ENCODE data around the gene ACCS. TPM values are rescaled to one million over a fixed set of nuclear protein-coding genes. Genes with fewer than 3 reads are reported as not detected.

The ACCS gene
- polyA plus RNA-seq, 2 of the 4 experiments (the other 2 are of a cell fraction): 21.7 to 24.9 TPM

- ChIA-PET CTCF (interaction anchor here (1.1 to 2.7 kb wide), 3 partner anchors 9 to 438 kb away, joined by 3 to 23 read pairs (median 7); no protein-coding TSS in a partner anchor), POLR2A (no interaction called here)
- FAIRE-seq (no peak), ATAC-seq (no peak), DNase-seq (ENCODE audit: low read depth in 1 of 2, low spot score in 1 of 2) (no peak)
- Histone ChIP-seq H3K4me1 (peaks cover 8% of the 10 kb centered on the region), H3K27ac (no peak overlapping the region), H3K4me2 (no peak overlapping the region), H3K4me3 (no peak overlapping the region), H3K9me3 (no peaks in the 10 kb centered on the region)
- 96% methylated on average over 2 of the region's 2 CpGs for WGBS (ENCODE audit: missing lambda C conversion rate)
- TF ChIP-seq SREBF2 (IDR thresholded peaks at IDR 0.05) (no peak), POLR2A (IDR thresholded peaks at IDR 0.05; ENCODE audit: low read length) (no peak), RARB (CRISPR knock-in tag; IDR thresholded peaks at IDR 0.05) (no peak), HDAC2 (IDR thresholded peaks at IDR 0.05) (no peak), RFX5 (IDR thresholded peaks at IDR 0.05) (no peak), RNF2 (IDR thresholded peaks at IDR 0.05; ENCODE audit: borderline replicate concordance, low read depth) (no peak), RCOR1 (IDR thresholded peaks at IDR 0.05; ENCODE audit: low read depth, low read length) (no peak), JUN (IDR thresholded peaks at IDR 0.05) (no peak), NR3C1 (IDR thresholded peaks at IDR 0.05) (no peak), MAFK (IDR thresholded peaks at IDR 0.05; ENCODE audit: partially characterized antibody) (no peak), EHF (CRISPR knock-in tag; IDR thresholded peaks at IDR 0.05) (no peak), ESRRA (IDR thresholded peaks at IDR 0.05; ENCODE audit: borderline replicate concordance, low read length) (no peak), HOXA7 (CRISPR knock-in tag; IDR thresholded peaks at IDR 0.05) (no peak), CTCF (IDR thresholded peaks at IDR 0.05) (no peak), RAD21 (conservative IDR thresholded peaks at IDR 0.05 in 1 of 2, IDR thresholded peaks at IDR 0.05 in 1 of 2) (no peak), ZC3H11A (IDR thresholded peaks at IDR 0.05) (no peak)
- TF ChIP-seq, protein P1, sequence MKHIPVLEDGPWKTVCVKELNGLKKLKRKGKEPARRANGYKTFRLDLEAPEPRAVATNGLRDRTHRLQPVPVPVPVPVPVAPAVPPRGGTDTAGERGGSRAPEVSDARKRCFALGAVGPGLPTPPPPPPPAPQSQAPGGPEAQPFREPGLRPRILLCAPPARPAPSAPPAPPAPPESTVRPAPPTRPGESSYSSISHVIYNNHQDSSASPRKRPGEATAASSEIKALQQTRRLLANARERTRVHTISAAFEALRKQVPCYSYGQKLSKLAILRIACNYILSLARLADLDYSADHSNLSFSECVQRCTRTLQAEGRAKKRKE (CRISPR knock-in tag; IDR thresholded peaks at IDR 0.05; ENCODE audit: low read depth): no peak
- TF ChIP-seq, protein P2, sequence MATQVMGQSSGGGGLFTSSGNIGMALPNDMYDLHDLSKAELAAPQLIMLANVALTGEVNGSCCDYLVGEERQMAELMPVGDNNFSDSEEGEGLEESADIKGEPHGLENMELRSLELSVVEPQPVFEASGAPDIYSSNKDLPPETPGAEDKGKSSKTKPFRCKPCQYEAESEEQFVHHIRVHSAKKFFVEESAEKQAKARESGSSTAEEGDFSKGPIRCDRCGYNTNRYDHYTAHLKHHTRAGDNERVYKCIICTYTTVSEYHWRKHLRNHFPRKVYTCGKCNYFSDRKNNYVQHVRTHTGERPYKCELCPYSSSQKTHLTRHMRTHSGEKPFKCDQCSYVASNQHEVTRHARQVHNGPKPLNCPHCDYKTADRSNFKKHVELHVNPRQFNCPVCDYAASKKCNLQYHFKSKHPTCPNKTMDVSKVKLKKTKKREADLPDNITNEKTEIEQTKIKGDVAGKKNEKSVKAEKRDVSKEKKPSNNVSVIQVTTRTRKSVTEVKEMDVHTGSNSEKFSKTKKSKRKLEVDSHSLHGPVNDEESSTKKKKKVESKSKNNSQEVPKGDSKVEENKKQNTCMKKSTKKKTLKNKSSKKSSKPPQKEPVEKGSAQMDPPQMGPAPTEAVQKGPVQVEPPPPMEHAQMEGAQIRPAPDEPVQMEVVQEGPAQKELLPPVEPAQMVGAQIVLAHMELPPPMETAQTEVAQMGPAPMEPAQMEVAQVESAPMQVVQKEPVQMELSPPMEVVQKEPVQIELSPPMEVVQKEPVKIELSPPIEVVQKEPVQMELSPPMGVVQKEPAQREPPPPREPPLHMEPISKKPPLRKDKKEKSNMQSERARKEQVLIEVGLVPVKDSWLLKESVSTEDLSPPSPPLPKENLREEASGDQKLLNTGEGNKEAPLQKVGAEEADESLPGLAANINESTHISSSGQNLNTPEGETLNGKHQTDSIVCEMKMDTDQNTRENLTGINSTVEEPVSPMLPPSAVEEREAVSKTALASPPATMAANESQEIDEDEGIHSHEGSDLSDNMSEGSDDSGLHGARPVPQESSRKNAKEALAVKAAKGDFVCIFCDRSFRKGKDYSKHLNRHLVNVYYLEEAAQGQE (IDR thresholded peaks at IDR 0.05): no peak
- TF ChIP-seq, protein P3, sequence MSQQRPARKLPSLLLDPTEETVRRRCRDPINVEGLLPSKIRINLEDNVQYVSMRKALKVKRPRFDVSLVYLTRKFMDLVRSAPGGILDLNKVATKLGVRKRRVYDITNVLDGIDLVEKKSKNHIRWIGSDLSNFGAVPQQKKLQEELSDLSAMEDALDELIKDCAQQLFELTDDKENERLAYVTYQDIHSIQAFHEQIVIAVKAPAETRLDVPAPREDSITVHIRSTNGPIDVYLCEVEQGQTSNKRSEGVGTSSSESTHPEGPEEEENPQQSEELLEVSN (IDR thresholded peaks at IDR 0.05; ENCODE audit: borderline replicate concordance, low read depth): no peak
- TF ChIP-seq, protein P4, sequence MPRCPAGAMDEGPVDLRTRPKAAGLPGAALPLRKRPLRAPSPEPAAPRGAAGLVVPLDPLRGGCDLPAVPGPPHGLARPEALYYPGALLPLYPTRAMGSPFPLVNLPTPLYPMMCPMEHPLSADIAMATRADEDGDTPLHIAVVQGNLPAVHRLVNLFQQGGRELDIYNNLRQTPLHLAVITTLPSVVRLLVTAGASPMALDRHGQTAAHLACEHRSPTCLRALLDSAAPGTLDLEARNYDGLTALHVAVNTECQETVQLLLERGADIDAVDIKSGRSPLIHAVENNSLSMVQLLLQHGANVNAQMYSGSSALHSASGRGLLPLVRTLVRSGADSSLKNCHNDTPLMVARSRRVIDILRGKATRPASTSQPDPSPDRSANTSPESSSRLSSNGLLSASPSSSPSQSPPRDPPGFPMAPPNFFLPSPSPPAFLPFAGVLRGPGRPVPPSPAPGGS (IDR thresholded peaks at IDR 0.05): no peak
These were observed 35.0 kb downstream of the ACCS start for GRCh38 chr11:44101098-44101497.
